Measurements from ENCODE around the gene TMIE. TPM values are rescaled to one million over a fixed set of nuclear protein-coding genes. Genes with fewer than 3 reads are reported as not detected.

Gene TMIE
- polyA plus RNA-seq, 2 of the 4 experiments (the other 2 are of a cell fraction) = 0.09 to 0.12 TPM

- no peak overlapping the region for H3K4me2 ChIP-seq
- POLR2A ChIA-PET = no interaction called here
- DNase-seq (ENCODE audit: low read depth in 1 of 2, low spot score in 1 of 2) (no peak), ATAC-seq (no peak), FAIRE-seq (no peak)
- H3K4me1 ChIP-seq = no peaks in the 10 kb centered on the region
- 81% methylated on average over 5 of the region's 6 CpGs for WGBS (ENCODE audit: missing lambda C conversion rate)
- no peak overlapping the region for H3K4me3 ChIP-seq
- H3K27ac ChIP-seq = no peak overlapping the region
- TF ChIP-seq RAD21 (conservative IDR thresholded peaks at IDR 0.05 in 1 of 2, IDR thresholded peaks at IDR 0.05 in 1 of 2) (no peak), BHLHE40 (IDR thresholded peaks at IDR 0.05; ENCODE audit: low read depth, low read length) (no peak), ZSCAN20 (CRISPR knock-in tag; IDR thresholded peaks at IDR 0.05) (no peak), HDAC2 (IDR thresholded peaks at IDR 0.05) (no peak), POLR2AphosphoS2 (conservative IDR thresholded peaks at IDR 0.05; ENCODE audit: low read length) (no peak), ZC3H11A (IDR thresholded peaks at IDR 0.05) (no peak), FOSB (CRISPR knock-in tag; IDR thresholded peaks at IDR 0.05) (no peak), HES2 (IDR thresholded peaks at IDR 0.05) (no peak), ELK1 (IDR thresholded peaks at IDR 0.05; ENCODE audit: low read depth, low read length) (no peak)
- no peaks in the 10 kb centered on the region for H3K9me3 ChIP-seq
- CTCF ChIA-PET = interaction anchor here (0.6 to 2.0 kb wide), 2 partner anchors 172 to 472 kb away, joined by 4 to 6 read pairs; no protein-coding TSS in a partner anchor
Measured at GRCh38 chr3:46660003-46660402, 41.2 kb upstream of the TMIE start.

GRCh38 chr3:46660543-46661523 is 40.4 kb upstream of the TMIE start:
- H3K4me1 ChIP-seq = no peaks in the 10 kb centered on the region
- no peaks in the 10 kb centered on the region for H3K9me3 ChIP-seq
- no peak overlapping the region for H3K27ac ChIP-seq
- 26% methylated on average over 7 of the region's 9 CpGs for WGBS (ENCODE audit: missing lambda C conversion rate)
- no peak overlapping the region for H3K4me2 ChIP-seq
- TF ChIP-seq JUNB (IDR thresholded peaks at IDR 0.05) (no peak), ZFP36 (IDR thresholded peaks at IDR 0.05; ENCODE audit: borderline replicate concordance, partially characterized antibody) (no peak), HDAC2 (IDR thresholded peaks at IDR 0.05) (no peak), POLR2A (IDR thresholded peaks at IDR 0.05; ENCODE audit: low read length) (no peak)
- ATAC-seq = no peak
- FAIRE-seq = no peak
- POLR2A ChIA-PET = no interaction called here
- H3K4me3 ChIP-seq = no peak overlapping the region
- DNase-seq (ENCODE audit: low read depth in 1 of 2, low spot score in 1 of 2) = no peak
- CTCF ChIA-PET = interaction anchor here (1.1 to 2.0 kb wide), 2 partner anchors 45 to 172 kb away, joined by 3 to 6 read pairs; no protein-coding TSS in a partner anchor

- no peak overlapping the region for H3K4me3 ChIP-seq
- no peak for DNase-seq (ENCODE audit: low read depth in 1 of 2, low spot score in 1 of 2)
- no peak for FAIRE-seq
- H3K27ac ChIP-seq = no peak overlapping the region
- H3K4me1 ChIP-seq = no peaks in the 10 kb centered on the region
- no peak for TF ChIP-seq KDM5A (IDR thresholded peaks at IDR 0.05)
- WGBS (ENCODE audit: missing lambda C conversion rate) = 51% methylated on average over 15 of the region's 15 CpGs
- ATAC-seq = no peak
- ChIA-PET POLR2A (no interaction called here), CTCF (interaction anchor here (0.8 to 1.1 kb wide), 2 partner anchors 35 to 43 kb away, joined by 3 read pairs; no protein-coding TSS in a partner anchor)
- H3K9me3 ChIP-seq = no peaks in the 10 kb centered on the region
- no peak overlapping the region for H3K4me2 ChIP-seq
Measured at GRCh38 chr3:46661776-46662766, 39.1 kb upstream of the TMIE start.

GRCh38 chr3:46662771-46663551 is 38.2 kb upstream of the TMIE start:
- ChIA-PET POLR2A (no interaction called here), CTCF (interaction anchor here (0.8 kb wide), 1 partner anchor 36 kb away, joined by 3 read pairs; no protein-coding TSS in a partner anchor)
- FAIRE-seq (no peak), ATAC-seq (no peak), DNase-seq (ENCODE audit: low read depth in 1 of 2, low spot score in 1 of 2) (no peak)
- Histone ChIP-seq H3K4me1 (no peaks in the 10 kb centered on the region), H3K27ac (no peak overlapping the region), H3K9me3 (no peaks in the 10 kb centered on the region), H3K4me3 (no peak overlapping the region), H3K4me2 (no peak overlapping the region)
- 60% methylated on average over 13 of the region's 17 CpGs for WGBS (ENCODE audit: missing lambda C conversion rate)
- TF ChIP-seq ELK1 (IDR thresholded peaks at IDR 0.05; ENCODE audit: low read depth, low read length) (no peak), CBX2 (IDR thresholded peaks at IDR 0.05; ENCODE audit: borderline replicate concordance, low read depth) (no peak), REST (IDR thresholded peaks at IDR 0.05) (no peak), ZC3H11A (IDR thresholded peaks at IDR 0.05) (no peak), PHF8 (IDR thresholded peaks at IDR 0.05; ENCODE audit: borderline replicate concordance, low read depth) (no peak), RAD21 (conservative IDR thresholded peaks at IDR 0.05 in 1 of 2, IDR thresholded peaks at IDR 0.05 in 1 of 2) (no peak), TP53 (CRISPR knock-in tag; IDR thresholded peaks at IDR 0.05) (no peak), SREBF2 (IDR thresholded peaks at IDR 0.05) (no peak)
